ENCODE data around the gene NDUFA8. TPM values are rescaled to one million over a fixed set of nuclear protein-coding genes. Genes with fewer than 3 reads are reported as not detected.

NDUFA8 gene
- total and polyA plus RNA-seq, 2 of the 4 experiments (the other 2 are of a cell fraction), result 45.2 to 98.1 TPM

- Histone ChIP-seq H3K79me1 (ENCODE audit: low read depth in 1 of 2, low read length in 2 of 2) (no peaks in the 10 kb centered on the region), H3K9me1 (ENCODE audit: insufficient read depth, low read length) (peaks cover 3% of the 10 kb centered on the region; the same call in 1 of the 2 replicates), H3K36me3 (ENCODE audit: control insufficient read depth, insufficient read depth, low read length) (no peaks in the 10 kb centered on the region), H3K4me2 (ENCODE audit: low read depth, low read length) (no peak overlapping the region), H4K91ac (ENCODE audit: insufficient read depth, low read depth, low read length) (no peak overlapping the region), H3K14ac (replicated peaks; ENCODE audit: low read depth, low read length) (no peak overlapping the region), H2AFZ (replicated peaks; ENCODE audit: low read length, poor library complexity) (no peak overlapping the region), H2BK20ac (ENCODE audit: low read depth, low read length) (no peak overlapping the region), H2BK15ac (ENCODE audit: low read depth, low read length) (no peak overlapping the region), H2BK120ac (ENCODE audit: low read depth, low read length) (no peak overlapping the region), H3K56ac (ENCODE audit: extremely low read depth, insufficient read depth, low read length) (no peak overlapping the region), H3K4ac (ENCODE audit: low read depth, low read length) (no peak overlapping the region), H2AK9ac (replicated peaks; ENCODE audit: low read depth, low read length, poor library complexity) (no peak overlapping the region), H3K27me3 (ENCODE audit: control insufficient read depth, insufficient read depth, low read length) (peaks cover 40% of the 10 kb centered on the region), H2AK5ac (ENCODE audit: low read depth, low read length) (no peak overlapping the region), H3K9me3 (ENCODE audit: control insufficient read depth, insufficient read depth, low read length) (no peaks in the 10 kb centered on the region), H2BK5ac (ENCODE audit: low read depth, low read length, poor library complexity, severe bottlenecking) (no peak overlapping the region), H3K4me3 (ENCODE audit: insufficient read depth, low read depth, low read length) (no peak overlapping the region), H3K23ac (ENCODE audit: low read depth, low read length) (no peak overlapping the region), H3K18ac (ENCODE audit: low read depth, low read length) (no peak overlapping the region), H4K20me1 (ENCODE audit: insufficient read depth, low read length) (no peaks in the 10 kb centered on the region), H3K4me1 (ENCODE audit: control insufficient read depth, insufficient read depth, low read length) (no peaks in the 10 kb centered on the region), H3K9ac (ENCODE audit: low read depth, low read length) (no peak overlapping the region), H3K27ac (ENCODE audit: insufficient read depth, low read length) (no peak overlapping the region), H4K8ac (ENCODE audit: low read depth in 2 of 2, low read length in 2 of 2) (no peak overlapping the region), H4K5ac (ENCODE audit: low read depth, low read length) (no peak overlapping the region)
- TF ChIP-seq SMC3 (IDR thresholded peaks at IDR 0.05; ENCODE audit: low read depth, low read length) (no peak), RCOR1 (IDR thresholded peaks at IDR 0.05; ENCODE audit: insufficient replicate concordance, low read length) (no peak), MAZ (IDR thresholded peaks at IDR 0.05; ENCODE audit: borderline replicate concordance, low read depth, low read length) (no peak)
- dilution Hi-C loops (cut with HindIII; ENCODE audit: low sequenced_read_pairs, unreplicated experiment) (no loop called here), in situ Hi-C loops (cut with MboI; ENCODE audit: low sequenced_read_pairs) (no loop called here), intact Hi-C loops (cut with micrococcal nuclease) (no loop called here)
- no peak for DNase-seq
- no peak for ATAC-seq (ENCODE audit: low read depth)
- POLR2A ChIA-PET (ENCODE audit: unreplicated experiment), result no interaction called here
- WGBS, 2 experiments (ENCODE audit: extremely low coverage in 2 of 2, insufficient read length in 1 of 2), result 78% methylated on average over 3 of the region's 6 CpGs; no CpG with 5 or more reads in 1 of the 2 experiments
- CTCF ChIA-PET, result interaction anchor here (0.6 kb wide), 1 partner anchor 223 kb away, joined by 3 read pairs; no protein-coding TSS in a partner anchor
- no TSS peak for BruUV-seq (replicated peaks)
These were observed 34.1 kb upstream of the NDUFA8 start for GRCh38 chr9:122193651-122194050.

Measured in IMR-90 (cell line).